ENCODE results near the gene TEKTIP1.
A peak's percentile ranks its signal among the peaks of the same experiment; 100 is the strongest.
"Not testable (repeated sequence)": the region's sequence is repeated elsewhere in the genome, so short reads cannot be mapped to it uniquely, and the experiment has no call there.

Gene TEKTIP1

DNA sequence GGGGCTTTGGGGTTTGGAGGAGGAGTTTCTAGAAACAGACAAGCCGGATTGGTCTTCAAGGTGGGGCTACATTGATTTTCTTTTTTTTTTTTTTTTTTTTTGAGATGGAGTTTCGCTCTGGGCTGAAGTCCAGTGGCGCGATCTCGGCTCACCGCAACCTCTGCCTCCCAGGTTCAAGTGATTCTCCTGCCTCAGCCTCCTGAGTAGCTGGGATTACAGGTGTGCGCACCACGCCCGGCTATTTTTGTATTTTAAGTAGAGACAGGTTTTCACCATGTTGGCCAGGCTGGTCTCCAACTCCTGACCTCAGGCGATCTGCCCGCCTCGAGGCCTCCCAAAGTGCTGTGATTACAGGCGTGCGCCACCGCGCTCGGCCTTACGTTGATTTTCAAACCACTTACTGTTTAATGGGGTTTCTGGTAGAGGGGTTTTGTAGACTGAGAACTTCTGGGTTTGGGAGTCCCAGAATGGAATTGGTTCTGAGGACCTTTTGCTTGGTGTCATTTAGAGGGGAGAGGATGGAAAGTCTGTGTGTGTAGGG lies 30.8 kb upstream of the TEKTIP1 start:
- not testable (repeated sequence) for DNase-seq

DNA sequence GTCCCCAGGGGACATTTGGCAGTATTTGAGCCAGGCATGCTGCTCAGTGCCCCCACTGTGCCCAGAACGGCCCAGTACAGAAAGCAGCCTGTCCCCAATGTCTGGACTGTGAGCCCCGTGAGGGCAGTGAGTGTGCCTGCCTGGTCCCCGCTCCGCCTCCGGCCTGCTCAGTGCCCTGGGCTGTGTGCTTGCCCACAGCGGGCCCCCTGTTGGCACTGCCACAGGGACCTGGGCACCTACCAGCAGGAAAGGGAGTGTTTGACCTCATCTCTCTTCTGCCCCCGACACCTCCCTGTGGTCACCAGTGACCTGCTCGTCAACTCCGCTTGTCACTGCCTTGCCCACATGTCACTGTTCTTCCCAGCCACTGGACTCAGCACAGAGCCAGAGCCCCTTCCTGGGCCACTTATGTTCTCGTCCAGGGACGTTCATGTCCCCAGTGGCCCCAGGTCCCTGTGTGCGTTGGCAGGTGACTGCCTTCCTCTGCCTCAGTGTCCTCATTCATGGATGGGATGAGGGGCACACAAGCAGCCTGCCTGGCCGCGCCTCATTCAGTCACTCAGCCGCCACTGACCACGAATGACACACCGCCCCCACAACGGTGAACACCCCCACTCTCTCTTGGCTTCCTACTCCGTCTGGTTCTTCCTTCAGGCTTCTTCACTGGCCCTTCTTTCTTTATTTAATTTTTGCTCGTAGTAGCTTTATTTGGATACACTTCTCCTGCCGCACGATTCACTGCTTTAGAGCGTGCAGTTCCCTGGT lies 30.0 kb upstream of the TEKTIP1 start:
- no peak for DNase-seq

DNA sequence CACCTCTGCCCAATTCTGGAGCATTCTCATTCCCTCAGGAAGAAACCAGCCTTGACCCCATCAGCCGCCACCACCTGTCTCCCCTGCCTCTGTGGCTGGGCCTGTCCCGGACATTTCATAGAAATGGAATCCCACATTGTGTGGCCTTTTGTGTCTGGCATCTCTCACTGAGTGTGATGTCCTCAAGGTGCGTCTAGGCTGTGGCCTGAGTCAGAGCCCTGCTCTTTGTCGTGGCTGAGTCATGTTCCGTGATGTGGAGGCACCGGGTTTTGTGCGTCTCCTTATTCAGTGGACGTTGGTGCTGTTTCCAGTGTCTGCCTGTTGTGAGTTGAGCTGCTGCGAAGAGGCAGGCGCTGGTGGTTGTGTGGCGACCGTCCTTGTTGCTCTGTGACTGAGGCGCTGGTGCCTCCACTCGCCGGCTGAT lies 29.4 kb upstream of the TEKTIP1 start:
- no peak for DNase-seq

DNA sequence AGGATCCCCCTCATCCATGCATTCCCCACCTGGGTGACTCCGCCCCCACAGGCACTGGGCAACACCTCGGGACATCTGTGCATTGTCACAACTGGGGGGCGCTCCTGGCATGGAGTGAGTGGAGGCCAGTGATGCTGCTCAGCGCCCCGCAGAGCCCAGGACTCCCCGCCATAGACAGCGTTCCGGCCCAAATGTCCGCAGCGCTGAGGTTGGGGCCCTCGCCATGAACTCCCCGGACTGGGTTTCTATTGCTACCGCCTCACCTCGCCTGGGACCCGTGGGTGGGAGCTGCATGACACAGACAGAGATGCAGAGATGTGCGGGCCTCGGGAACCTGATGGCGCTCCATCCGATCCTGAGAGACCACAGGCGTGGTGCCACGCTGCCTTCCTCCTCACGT lies 28.2 kb upstream of the TEKTIP1 start:
- DNase-seq, result no peak

DNA sequence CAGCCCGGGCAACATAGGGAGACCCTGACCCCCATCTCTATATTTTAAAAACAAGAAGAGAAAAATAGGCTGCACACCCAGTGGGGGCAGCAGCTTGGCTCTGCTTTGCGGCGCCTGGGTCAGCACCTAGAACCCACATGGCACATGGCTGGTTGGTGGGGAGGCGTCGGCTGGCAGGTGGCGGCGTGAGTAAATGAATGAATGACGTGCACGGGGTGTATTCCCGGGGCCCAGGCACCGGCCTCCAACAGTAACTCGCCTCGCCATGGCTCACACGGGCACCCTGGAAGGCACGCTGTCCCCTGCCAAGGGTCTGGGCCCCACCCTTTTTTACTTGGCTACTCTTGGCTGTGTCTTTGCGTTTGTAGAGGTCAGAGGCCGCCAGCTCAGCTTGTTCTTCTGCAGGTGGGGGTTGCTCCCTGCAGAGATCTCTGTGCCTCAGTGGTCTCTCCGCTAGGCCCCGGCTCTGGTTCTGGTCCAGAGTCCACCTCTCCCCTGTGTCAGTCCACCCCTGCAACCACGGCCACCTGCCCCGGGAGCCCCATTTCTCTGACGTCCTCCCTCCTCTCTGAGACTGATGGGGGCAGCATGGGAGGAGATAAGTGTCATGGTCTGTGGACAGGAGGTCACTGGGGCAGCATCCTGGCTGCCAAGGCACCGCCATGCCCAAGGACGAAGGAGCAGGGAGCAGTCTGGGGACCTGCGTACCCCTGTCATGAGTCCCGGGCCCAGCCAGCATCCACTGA lies 27.3 kb upstream of the TEKTIP1 start:
- no peak for DNase-seq

DNA sequence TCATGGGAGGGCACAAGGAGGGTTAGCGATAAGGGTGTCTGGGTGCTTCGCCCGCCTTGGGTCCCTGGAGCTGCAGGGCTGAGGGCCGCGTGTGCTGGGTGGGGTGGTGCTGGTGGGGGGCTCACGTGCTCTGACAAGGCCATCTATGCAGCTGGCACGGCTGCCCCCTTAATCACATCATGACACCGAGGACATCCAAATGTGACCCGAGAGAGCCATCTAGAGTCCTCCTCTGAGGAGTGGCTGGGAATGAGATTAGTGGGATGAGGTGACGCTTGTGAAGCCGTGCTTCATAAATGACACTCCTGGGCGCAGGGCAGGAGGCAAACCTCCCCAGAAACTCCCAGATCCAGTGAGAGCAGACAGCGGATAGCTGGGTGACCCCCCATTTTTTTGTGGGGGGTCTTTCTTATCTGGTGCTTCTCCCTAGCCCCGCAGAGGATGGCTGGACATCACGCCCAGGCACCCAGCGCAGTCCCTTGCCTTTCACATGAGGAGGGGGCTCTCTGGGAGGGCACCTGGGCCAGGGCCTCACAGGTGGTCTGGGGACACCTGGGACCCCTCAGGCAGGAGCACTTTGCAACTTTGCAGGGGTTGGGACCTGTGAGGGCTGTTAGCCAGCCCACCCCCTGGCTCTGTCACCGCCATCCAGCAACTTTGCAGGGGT lies 26.3 kb upstream of the TEKTIP1 start:
- no peak for DNase-seq

DNA sequence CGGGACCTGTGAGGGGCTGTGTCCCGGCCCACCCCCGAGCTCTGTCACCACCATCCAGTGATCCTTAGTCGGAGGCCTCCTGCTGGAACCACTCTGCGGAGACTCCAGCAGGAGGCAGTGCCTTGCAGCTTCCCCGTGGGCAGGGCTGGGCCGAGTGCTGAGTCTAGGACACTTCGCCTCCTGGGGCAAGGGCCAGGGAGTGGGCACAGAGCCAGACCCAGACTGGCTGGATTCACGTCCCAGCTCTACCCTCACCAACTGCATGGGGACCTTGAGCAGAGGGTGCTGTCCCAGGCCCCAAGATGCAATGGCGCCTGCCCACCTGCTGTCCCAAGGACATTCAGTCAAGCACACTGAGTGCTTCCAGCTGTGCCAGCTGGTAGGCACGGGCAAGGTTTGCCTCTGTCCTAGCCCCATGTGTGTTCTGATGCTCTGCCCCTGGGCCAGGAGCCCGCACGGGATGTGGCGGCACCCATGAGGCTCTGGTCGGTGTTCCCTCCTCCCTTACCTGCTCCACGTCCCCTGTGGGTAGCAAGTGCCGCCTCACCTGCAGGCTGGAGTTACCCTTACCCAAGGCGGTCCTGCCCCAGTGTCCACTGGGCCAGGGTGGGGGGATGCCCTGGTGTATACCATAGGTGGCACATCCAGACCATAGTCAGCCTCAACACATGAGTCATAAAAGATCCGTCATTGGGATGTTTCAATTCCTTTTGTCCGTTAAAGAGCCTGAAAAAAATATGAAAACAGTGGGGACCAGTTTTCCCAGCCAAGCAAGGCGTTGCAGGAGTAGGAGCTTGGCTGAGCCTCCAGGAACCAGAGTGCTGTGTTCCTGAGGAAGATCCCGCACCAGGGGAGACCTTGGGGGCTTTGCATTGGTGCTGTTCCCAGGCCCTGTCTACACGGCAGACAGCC lies 25.5 kb upstream of the TEKTIP1 start:
- no peak for DNase-seq

DNA sequence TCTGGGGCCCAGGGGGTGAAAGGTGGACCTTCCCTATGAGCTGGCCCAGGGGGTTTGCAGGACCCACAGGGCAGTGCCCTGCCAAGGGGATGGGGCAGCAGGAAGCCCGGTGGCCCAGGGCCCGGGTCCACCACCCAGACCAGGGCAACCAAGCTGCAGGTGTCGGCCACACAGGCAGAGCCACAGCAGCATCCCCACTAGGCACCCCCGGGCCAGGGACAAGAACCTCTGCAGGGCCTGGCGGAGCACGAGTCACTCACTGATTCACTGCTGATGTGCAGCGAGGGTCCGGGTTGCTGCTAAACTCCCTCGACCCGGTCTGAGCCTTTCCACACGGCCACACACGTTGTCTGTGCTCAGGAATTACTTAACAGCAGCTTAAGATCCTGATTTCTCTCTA lies 24.0 kb upstream of the TEKTIP1 start:
- no peak for DNase-seq

DNA sequence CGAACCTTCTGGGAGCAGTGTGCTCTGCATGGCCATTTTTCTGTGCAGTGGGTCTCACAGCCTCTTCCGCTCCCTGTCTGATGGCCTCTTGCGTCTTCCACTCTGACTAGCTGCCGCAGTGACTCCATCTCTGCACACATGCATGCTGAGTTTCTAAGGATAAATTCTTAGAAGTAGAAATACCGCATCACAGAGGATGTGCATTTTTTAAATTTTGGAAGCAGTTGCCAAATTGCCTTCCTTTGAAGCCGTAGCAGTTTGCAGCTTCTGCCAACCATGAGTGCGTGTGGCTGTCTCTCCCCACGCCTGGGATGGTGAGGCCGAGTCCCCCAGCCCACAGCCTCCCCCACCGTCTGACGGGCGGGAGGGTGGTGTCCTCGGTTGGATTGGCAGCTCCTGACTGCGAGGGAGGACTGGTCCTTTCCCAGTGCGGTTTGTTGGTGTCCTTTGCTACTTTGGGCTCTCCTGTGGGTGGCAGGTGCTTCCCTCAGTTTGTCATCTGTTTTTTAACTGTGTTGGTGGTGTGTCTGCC lies 23.0 kb upstream of the TEKTIP1 start:
- DNase-seq, result no peak

DNA sequence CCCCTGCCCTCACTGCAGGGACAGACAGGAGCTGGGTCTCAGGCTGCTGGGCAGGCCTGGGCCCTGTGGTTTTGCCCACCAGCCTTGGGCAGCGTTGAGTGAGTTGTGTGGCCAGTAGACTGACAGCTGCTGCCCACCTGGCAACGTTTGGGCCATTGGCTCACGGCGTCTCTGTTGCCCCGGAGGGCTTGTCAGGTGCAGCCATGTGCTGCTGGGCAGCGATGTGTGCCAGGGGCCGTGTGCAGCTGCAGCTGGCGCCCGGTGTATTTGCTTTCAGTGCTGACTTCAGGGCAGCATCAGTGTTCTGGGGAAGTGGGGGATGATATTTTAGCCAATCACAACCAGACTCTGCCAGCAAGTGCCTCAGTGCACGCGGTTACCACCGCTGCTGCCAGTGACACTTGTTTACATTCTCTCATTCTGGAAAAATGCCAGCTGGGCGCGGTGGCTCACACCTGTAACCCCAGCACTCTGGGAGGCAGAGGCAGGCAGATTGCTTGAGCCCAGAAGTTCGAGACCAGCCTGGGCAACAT lies 22.2 kb upstream of the TEKTIP1 start:
- DNase-seq, result peak; percentile 94

DNA sequence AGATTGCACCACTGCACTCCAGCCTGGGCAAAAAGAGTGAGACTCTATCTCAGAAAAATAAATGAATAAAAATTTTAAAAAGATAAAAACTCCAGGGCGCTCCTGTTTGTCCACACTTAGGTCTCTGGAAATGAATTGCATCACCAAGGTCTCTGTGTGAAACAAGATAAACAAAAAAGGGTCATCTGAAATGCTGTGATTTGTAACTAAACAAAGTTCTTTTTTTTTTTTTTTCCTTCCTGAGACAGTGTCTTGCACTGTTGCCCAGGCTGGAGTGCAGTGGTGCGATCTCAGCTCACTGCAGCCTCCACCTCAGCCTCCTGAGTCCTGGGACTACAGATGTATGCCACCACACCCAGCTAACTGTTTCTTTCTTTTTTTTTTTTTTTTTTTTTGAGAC lies 21.3 kb upstream of the TEKTIP1 start:
- DNase-seq, result no peak

DNA sequence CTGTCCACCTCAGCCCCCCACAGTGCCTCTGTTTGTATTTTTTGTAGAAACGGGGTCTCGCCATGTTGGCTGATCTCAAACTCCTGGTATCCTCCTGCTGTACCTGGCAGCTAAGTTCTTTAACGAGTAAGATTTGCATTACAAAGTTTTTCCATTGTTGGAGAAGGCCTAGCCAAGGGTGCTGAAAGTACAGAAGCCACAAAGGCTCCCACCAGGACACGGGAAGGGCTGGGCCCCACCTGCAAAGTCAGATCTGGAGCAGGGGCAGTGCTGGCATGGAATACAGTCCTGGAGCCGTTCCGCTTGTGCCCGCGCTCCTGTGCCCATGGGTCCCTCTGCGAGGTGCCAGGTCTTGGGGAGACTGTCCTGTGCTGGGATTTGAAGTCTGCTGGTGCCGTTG lies 20.7 kb upstream of the TEKTIP1 start:
- no peak for DNase-seq

DNA sequence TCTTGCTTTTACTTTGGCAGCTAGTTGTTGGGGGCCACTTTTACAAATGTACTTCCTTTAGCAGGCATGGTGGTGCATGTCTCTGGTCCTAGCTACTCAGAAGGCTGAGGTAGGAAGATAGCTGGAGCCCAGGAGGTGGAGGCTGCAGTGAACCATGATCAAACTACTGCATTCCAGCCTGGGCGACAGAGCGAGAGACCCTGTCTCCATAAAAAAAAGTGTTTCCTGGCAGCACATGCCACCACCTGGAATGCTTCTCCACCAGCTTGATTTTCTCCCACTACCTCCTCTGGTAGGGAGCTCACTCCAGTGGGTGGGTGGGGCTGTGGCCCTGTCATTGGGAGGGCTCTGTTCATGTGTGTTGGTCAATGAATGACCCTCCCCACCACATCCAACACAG lies 20.3 kb upstream of the TEKTIP1 start:
- no peak for DNase-seq

DNA sequence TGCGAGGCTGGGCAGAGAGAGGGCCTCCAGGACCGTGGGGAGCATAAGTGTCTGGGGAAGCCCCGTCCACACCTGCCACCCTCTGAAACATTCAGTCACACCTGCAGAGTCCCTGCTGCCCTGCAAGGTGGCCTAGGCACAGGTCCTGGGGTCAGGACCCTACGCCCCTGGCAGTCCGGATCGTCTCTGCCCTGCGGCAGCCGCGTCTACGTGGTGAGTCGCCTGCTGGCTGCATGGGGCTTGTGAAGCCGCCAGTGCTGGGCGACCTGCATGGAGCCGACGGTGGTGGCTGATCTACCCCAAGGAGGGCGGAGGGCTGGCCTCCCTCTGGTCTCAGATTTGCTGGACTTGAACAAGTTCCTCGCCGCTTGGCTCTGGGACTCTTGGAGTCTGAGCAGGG lies 19.8 kb upstream of the TEKTIP1 start:
- DNase-seq, result no peak

DNA sequence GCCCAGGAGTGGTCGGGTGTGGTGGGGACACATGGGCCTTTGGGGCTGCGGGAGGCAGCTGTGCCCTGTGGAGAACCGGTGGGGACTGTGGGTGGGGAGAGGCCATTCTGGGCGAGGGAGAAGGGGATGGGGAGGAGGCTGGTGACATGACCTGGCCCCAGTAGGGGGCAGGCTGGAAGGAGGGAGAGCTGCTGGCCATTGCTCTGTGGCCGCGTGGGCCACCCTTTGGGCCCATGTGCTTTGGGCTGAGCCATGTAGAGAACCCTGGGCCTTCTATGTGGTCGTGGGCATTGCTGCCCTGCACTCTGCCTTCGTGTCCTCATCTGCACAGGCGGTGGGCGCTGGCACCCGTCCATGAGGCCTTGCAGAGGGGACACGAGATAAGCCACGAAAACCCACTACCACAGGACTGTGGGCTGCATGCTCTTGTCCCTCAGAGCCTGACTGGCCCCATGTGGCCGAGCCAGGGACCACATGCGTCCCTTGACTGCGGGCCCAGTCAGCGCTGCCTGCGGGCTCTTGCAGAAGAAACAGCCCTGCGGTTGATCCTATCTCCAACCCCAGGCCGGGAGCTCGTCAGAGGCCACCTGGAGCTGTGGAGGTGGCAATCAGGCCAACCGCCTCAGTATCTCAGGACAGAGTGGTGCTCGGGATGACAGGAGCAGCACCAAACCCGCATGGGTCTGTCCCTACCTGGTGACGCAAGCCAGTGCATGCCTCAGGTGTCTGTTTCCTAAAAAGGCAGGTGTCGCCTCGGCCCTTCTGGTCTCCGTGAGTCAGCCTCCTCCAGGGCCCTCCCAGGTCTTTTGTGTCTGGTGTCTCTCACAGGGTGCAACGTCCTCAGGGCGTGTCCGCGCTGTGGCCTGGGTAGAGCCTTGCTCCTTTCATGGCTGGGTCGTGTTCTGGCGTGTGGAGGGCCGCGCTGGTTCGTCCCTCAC lies 18.5 kb upstream of the TEKTIP1 start:
- DNase-seq, result no peak

DNA sequence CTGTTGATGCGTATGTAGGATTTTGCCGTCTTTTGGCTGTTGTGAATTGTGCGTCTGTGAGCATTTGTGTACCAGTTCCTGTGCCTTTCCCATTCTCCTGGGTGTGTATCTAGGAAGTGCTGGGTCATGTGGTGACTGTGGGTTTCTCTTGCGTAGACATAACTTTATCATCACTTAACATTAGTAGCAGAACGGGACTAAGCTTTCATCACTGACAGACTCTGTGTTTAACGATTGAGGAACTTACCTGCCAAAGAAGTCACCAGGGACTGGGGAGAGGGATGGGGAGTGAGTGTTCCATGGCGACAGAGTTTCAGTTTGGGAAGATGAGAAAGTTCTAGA lies 17.9 kb upstream of the TEKTIP1 start:
- DNase-seq, result no peak

DNA sequence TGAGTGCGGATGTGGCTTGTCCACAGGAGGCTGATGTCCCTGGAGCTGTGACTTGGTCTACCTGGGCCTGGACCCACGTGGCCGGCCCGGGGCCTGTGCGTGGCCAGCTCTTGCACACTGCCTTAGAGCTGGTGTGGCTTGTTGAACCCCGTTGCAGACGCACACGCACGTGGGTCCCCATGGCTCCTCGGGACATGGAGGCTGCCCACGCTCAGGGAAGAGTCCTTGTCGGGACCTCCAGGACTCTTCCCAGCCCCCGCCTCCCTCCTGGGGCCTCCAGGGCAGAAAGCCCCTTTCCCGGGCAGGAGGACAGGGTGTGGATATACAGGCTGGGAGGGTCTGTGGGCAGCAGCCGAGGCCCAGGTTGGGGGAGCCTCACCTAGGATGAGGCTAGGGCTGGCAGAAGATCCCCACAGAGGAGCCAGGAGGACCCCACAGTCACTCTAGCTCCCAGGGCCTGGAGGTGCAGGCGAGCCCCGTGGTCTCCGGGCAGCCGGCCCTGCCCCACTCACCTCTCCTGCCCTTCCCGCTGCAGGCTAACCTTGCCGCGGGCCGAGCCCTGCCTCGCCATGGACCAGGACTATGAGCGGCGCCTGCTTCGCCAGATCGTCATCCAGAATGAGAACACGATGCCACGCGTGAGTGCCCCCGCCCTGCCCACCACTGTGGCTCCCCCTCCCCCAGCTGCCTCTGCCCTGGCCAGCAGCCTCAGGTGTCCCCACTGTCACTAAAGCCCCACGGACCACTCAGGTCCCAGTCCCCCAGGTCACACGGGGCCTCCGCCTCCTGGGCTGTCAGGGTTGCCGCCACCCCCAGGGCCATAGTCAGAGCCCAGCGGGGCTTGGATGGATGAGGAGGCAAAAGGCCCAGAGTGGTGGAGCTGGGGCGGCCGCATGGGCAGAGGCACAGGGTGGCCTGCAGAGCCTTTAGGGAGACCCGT lies 16.3 kb upstream of the TEKTIP1 start:
- DNase-seq, result no peak

DNA sequence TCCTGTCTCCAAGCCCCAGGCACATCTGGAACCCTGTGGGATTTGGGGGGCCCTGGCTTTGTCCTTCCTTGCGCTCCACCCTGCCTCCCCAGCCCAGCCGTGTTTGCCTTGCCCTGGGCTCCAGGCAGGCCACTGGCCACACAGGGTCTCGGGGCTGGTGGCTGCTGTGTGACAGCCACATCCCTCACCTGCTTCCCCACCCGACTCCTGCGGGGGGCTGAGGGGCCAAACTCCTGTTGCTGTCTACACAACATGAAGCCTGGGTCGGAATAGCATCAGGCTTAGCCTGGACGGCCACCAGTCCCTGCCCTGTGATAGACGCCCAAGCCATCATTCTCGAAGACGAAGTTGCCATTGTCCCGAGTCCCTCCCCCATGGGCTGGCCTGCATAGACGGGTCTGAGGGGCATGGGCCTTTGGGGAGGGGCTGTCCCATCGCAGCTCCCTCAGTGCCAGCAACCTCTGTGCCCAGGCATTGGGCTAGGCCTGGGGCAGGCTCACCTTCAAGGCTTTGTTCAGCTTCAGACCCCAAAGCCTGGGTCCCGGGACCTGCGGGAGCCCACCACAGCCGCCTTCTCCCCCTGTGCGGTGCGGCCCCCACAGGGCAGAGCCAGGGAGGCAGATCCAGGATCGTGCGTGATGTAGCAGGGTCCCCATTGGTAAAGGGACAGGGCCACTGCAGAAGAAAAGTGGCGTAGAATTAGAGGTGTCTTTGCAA lies 15.5 kb upstream of the TEKTIP1 start:
- DNase-seq, result no peak

Data from NCI-H1092 treated with DMSO at 0.1 percent for 48 hours (cell line).